Measurements from ENCODE around the gene TRAPPC10. TPM values are rescaled to one million over a fixed set of nuclear protein-coding genes. Genes with fewer than 3 reads are reported as not detected.

The TRAPPC10 gene
- total and polyA plus RNA-seq, 9 of the 15 experiments (the other 6 are each of a cell fraction or from before 2014, with no cell fraction given) = 1.1 to 33.8 (median 24.3) TPM

- TF ChIP-seq TAF15 (IDR thresholded peaks at IDR 0.05; ENCODE audit: low read depth, low read length) (no peak), ZBTB26 (CRISPR knock-in tag; IDR thresholded peaks at IDR 0.05) (no peak), CLOCK (CRISPR knock-in tag; IDR thresholded peaks at IDR 0.05; ENCODE audit: borderline replicate concordance) (no peak), PTBP1 (IDR thresholded peaks at IDR 0.05; ENCODE audit: low read depth, low read length) (no peak), L3MBTL2 (IDR thresholded peaks at IDR 0.05) (0 out of 2 replicates have a peak, but pooled peaks have one; percentile 19), HDAC3 (IDR thresholded peaks at IDR 0.05; ENCODE audit: borderline replicate concordance, partially characterized antibody) (peak; percentile 20), TSHZ1 (CRISPR knock-in tag; IDR thresholded peaks at IDR 0.05) (no peak), TCF3 (CRISPR knock-in tag; IDR thresholded peaks at IDR 0.05) (peak; percentile 80), ZSCAN29 (IDR thresholded peaks at IDR 0.05) (no peak), CXXC5 (CRISPR knock-in tag; IDR thresholded peaks at IDR 0.05) (peak; percentile 54), FOXA3 (CRISPR knock-in tag; conservative IDR thresholded peaks at IDR 0.05 in 1 of 2, IDR thresholded peaks at IDR 0.05 in 1 of 2) (peak; percentile 87 to 95), CTCF (IDR thresholded peaks at IDR 0.05 in 2 of 3, conservative IDR thresholded peaks at IDR 0.05 in 1 of 3; ENCODE audit: insufficient read depth in 2 of 3, low read depth in 1 of 3, low read length in 3 of 3) (peak in 1 of 3 experiments; percentile 1; a peak in 1 of 6 replicates), NELFE (IDR thresholded peaks at IDR 0.05; ENCODE audit: insufficient read depth, insufficient read length) (no peak), RNF2 (IDR thresholded peaks at IDR 0.05) (no peak), MCM5 (IDR thresholded peaks at IDR 0.05; ENCODE audit: low read depth) (no peak), PREB (CRISPR knock-in tag; IDR thresholded peaks at IDR 0.05) (no peak), ZFP1 (CRISPR knock-in tag; IDR thresholded peaks at IDR 0.05) (no peak)
Observed at GRCh38 chr21:44017601-44018000, 5.5 kb downstream of the TRAPPC10 start (continued).

Measured in K562 (cell line).